PC-3 (cell line): Measurements from ENCODE around the gene LDHD. TPM values are rescaled to one million over a fixed set of nuclear protein-coding genes. Genes with fewer than 3 reads are reported as not detected.

Experiments
- ATAC-seq: fragments of 200-7000 bp; cut with Tn5 transposase; 2 replicates; pipeline ENCODE4 v1.9.1; 2020; ENCODE audit warnings: mild to moderate bottlenecking, moderate library complexity
- BruUV-seq: library from RNA; stranded (reverse); fragments of 400-500 nt; replicated peaks from 2 replicates; lab custom pipeline; 2021; lab: Mats Ljungman, UMichigan
- CTCF ChIA-PET: fragments of 300-600 bp; sonication (Branson Sonifier 250); formaldehyde crosslinking; loops from one replicate; lab custom pipeline; 2022; ENCODE audit warnings: antibody characterized with exemption; lab: Charles Lee
- POLR2A ChIA-PET: fragments of 300-600 bp; sonication (Branson Sonifier 250); formaldehyde crosslinking; loops from one replicate; lab custom pipeline; 2022; ENCODE audit warnings: antibody characterized with exemption; ENCODE audit not compliant: unreplicated experiment; lab: Charles Lee
- DNase-seq: peaks from one replicate; pipeline ENCODE4 v3.0.0-alpha.2; 2015
- H2AFZ ChIP-seq: fragments of 300-600 bp; sonication (generic); 2 replicates; pipeline ENCODE4 v1.6.0; 2016; ENCODE audit warnings: antibody characterized with exemption, low read length
- H3F3A ChIP-seq: fragments of 300-600 bp; sonication (generic); one replicate; pipeline ENCODE4 v1.6.0; 2017; ENCODE audit warnings: antibody characterized with exemption, low read length, control low read depth, mild to moderate bottlenecking; ENCODE audit not compliant: unreplicated experiment
- H3K27ac ChIP-seq: fragments of 300-600 bp; sonication (generic); 2 replicates; pipeline ENCODE4 v1.5.1; 2016; ENCODE audit warnings: mild to moderate bottlenecking, low read length
- H3K27me3 ChIP-seq: fragments of 300-600 bp; sonication (generic); 2 replicates; pipeline ENCODE4 v1.6.1; 2016; ENCODE audit warnings: low read length, mixed read lengths
- H3K36me3 ChIP-seq: fragments of 300-600 bp; sonication (generic); 2 replicates; pipeline ENCODE4 v1.6.1; 2016; ENCODE audit warnings: low read depth, mixed run types, low read length, mixed read lengths
- H3K4me1 ChIP-seq: fragments of 300-600 bp; sonication (generic); 2 replicates; pipeline ENCODE4 v1.5.1; 2016; ENCODE audit warnings: low read length; ENCODE audit not compliant: insufficient read depth
- H3K4me2 ChIP-seq: fragments of 300-600 bp; sonication (generic); 2 replicates; pipeline ENCODE4 v1.6.0; 2016; ENCODE audit warnings: low read length
- H3K4me3 ChIP-seq: fragments of 300-600 bp; sonication (generic); 2 replicates; pipeline ENCODE4 v1.5.1; 2016; ENCODE audit warnings: mild to moderate bottlenecking, low read length, mixed read lengths
- H3K79me2 ChIP-seq: fragments of 300-600 bp; sonication (generic); 2 replicates; pipeline ENCODE4 v1.6.1; 2017; ENCODE audit warnings: low read length, mixed read lengths
- H3K9ac ChIP-seq: fragments of 300-600 bp; sonication (generic); 2 replicates; pipeline ENCODE4 v1.6.0; 2016; ENCODE audit warnings: mild to moderate bottlenecking, low read length
- H3K9me2 ChIP-seq: fragments of 300-600 bp; sonication (generic); replicated peaks from 2 replicates; pipeline ENCODE4 v1.6.1; 2016; ENCODE audit warnings: mixed run types, low read length, mixed read lengths
- H3K9me3 ChIP-seq: fragments of 300-600 bp; sonication (generic); 2 replicates; pipeline ENCODE4 v1.6.1; 2016; ENCODE audit warnings: low read length, mixed read lengths
- H4K20me1 ChIP-seq: fragments of 300-600 bp; sonication (generic); 2 replicates; pipeline ENCODE4 v1.6.1; 2016; ENCODE audit warnings: low read length, mixed read lengths
- EZH2 ChIP-seq: fragments of 300-600 bp; sonication (generic); IDR thresholded peaks from one replicate; pipeline ENCODE4 v1.6.1; 2017; ENCODE audit warnings: antibody characterized with exemption, mild to moderate bottlenecking, low read length; ENCODE audit not compliant: unreplicated experiment
- EZH2phosphoT487 ChIP-seq: fragments of 300-600 bp; sonication (generic); IDR thresholded peaks from 2 replicates; pipeline ENCODE4 v1.6.1; 2018; ENCODE audit warnings: mild to moderate bottlenecking, antibody characterized with exemption, low read length, borderline replicate concordance
- intact Hi-C: fragments of 100-400 bp; cut with micrococcal nuclease; formaldehyde crosslinking; loops from 2 replicates; pipeline ENCODE4 v1.9.0; 2023
- total RNA-seq: library from RNA; depleted of rRNA; stranded (reverse); fragments of >200 nt; gene quantifications from 2 replicates; pipeline ENCODE4 v1.2.3, GENCODE V29; 2014
- TF ChIP-seq, protein P1 (sequence below): fragments of 300-600 bp; sonication (generic); conservative IDR thresholded peaks from 2 replicates; pipeline ENCODE4 v1.5.1; 2017; ENCODE audit warnings: antibody characterized with exemption, low read depth, mild to moderate bottlenecking, low read length

Gene LDHD
- total RNA-seq, 1 experiment from 2014 or later, result 3.1 TPM

DNA sequence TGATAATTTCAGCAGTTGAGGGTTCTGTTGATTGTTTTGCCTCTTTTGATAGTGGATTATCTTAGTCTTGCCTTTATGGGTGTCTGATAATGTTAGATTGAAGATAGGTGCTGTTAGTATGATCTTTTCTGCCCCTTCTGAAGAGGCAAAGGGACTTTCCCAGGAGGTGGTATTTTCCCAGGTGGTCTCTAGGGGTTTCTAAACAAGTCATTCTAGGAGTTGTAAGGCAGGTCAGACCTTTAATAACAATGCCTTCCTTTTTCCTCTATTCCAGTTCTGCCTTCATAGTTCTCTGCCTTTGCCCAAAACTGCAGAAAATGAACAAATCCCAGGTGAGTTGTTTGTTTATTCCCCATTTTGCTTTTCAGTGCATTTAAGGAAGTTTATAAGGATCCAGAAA lies 36.1 kb upstream of the LDHD start:
- no peak overlapping the region for H3K27ac ChIP-seq
- H4K20me1 ChIP-seq, result no peaks in the 10 kb centered on the region
- no peak overlapping the region for H3K9ac ChIP-seq
- ChIA-PET CTCF (no interaction called here), POLR2A (no interaction called here)
- H3K9me3 ChIP-seq, result peaks cover 13% of the 10 kb centered on the region
- no TSS peak for BruUV-seq
- TF ChIP-seq, protein P1, sequence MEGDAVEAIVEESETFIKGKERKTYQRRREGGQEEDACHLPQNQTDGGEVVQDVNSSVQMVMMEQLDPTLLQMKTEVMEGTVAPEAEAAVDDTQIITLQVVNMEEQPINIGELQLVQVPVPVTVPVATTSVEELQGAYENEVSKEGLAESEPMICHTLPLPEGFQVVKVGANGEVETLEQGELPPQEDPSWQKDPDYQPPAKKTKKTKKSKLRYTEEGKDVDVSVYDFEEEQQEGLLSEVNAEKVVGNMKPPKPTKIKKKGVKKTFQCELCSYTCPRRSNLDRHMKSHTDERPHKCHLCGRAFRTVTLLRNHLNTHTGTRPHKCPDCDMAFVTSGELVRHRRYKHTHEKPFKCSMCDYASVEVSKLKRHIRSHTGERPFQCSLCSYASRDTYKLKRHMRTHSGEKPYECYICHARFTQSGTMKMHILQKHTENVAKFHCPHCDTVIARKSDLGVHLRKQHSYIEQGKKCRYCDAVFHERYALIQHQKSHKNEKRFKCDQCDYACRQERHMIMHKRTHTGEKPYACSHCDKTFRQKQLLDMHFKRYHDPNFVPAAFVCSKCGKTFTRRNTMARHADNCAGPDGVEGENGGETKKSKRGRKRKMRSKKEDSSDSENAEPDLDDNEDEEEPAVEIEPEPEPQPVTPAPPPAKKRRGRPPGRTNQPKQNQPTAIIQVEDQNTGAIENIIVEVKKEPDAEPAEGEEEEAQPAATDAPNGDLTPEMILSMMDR, result no peak
- TF ChIP-seq EZH2phosphoT487, result no peak
- no peak for TF ChIP-seq EZH2
- H2AFZ ChIP-seq, result no peak overlapping the region
- no peak overlapping the region for H3K4me2 ChIP-seq
- H3K36me3 ChIP-seq, result peaks cover 34% of the 10 kb centered on the region
- ATAC-seq (no peak), DNase-seq (no peak)
- H3K27me3 ChIP-seq, result no peaks in the 10 kb centered on the region
- intact Hi-C loops, result no loop called here
- H3K4me1 ChIP-seq, result no peaks in the 10 kb centered on the region
- H3K9me2 ChIP-seq, result no peaks in the 10 kb centered on the region
- H3F3A ChIP-seq, result no peaks in the 10 kb centered on the region
- peaks cover 32% of the 10 kb centered on the region for H3K79me2 ChIP-seq
- no peak overlapping the region for H3K4me3 ChIP-seq

DNA sequence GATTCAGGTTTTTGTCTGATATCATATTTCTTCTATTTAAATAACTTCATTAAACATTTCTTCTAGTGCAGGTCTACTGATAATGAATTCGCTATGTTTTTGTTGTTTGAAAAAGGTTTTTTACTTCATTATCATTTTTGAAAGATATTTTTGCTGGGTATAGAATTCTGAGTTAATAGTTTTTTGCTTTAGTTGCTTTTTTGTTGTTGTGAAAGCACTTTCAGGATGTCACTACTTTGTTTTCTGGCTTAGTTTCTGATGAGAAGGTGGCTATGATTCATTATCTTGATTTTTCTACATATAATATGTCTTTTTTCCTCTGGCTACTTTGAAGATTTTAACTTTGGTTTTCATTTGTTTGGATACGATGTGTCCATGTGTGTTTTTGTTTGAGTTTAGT lies 35.2 kb upstream of the LDHD start:
- H3K9me2 ChIP-seq, result no peaks in the 10 kb centered on the region
- no peak overlapping the region for H3K4me2 ChIP-seq
- intact Hi-C loops, result no loop called here
- DNase-seq (no peak), ATAC-seq (no peak)
- H3K27me3 ChIP-seq, result no peaks in the 10 kb centered on the region
- H3K9ac ChIP-seq, result no peak overlapping the region
- no peak overlapping the region for H3K4me3 ChIP-seq
- no peaks in the 10 kb centered on the region for H3K4me1 ChIP-seq
- H2AFZ ChIP-seq, result no peak overlapping the region
- ChIA-PET CTCF (no interaction called here), POLR2A (no interaction called here)
- H3K27ac ChIP-seq, result no peak overlapping the region
- no TSS peak for BruUV-seq
- peaks cover 13% of the 10 kb centered on the region for H3K9me3 ChIP-seq
- H4K20me1 ChIP-seq, result no peaks in the 10 kb centered on the region
- H3K79me2 ChIP-seq, result peaks cover 32% of the 10 kb centered on the region
- H3K36me3 ChIP-seq, result peaks cover 32% of the 10 kb centered on the region
- no peaks in the 10 kb centered on the region for H3F3A ChIP-seq
- TF ChIP-seq, protein P1, result no peak
- TF ChIP-seq EZH2phosphoT487, result no peak
- no peak for TF ChIP-seq EZH2

DNA sequence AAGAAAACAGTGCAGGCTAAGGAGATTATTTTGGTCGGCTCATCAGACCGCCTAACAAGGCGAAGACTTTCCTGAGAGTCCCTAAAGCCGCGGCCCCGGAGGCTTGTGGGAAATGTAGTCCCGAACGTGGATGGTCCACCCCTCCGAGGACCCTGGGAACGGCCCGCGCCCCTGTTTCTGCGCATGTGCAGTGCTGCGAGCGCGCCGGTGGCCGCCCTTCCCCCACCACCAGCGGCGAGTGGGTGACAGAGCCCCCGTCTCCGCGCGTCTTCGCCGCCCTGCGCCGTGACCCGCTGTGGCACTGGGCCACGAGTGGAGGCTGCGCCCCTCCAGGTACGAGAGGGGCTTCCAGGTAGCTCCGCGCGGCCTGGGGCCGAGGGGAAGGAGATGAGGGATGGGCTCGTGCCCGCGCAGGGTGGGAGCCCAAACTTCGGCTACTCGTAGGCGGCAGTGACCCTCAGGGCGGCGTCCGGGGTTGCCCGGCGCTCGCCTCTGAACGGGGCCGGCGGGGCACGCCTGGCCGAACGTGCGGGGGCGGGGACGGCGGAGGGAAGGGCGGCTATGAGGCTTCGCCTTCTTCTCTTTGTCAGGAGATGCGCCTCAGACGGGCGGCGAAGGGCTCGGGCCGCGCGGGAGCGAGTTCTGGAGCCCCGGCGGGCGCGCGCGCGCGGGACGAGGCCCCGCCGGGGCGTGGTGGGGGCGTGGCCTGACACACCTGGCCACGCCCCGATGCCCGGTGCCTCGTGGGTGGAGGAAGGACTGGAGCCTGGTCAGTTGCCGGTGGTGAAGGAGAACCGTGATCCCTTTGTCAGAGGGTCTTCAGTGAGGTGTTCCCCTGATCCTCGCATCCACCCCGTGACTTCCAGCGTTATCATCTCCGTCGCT lies 32.0 kb upstream of the LDHD start, which contains the start of gene ZFP1:
TSS of gene ZFP1 (plus strand) at position 214 of the 885 bp plus-strand sequence. CDS start 4,428 bp downstream, outside the sequence.
- ChIA-PET CTCF (no interaction called here), POLR2A (no interaction called here)
- peak; percentile 87 for DNase-seq
- Histone ChIP-seq H3K9me3 (peaks cover 13% of the 10 kb centered on the region), H2AFZ (peak within 1 kb of the TSS; percentile 90), H3K36me3 (peaks cover 22% of the 10 kb centered on the region), H3K4me3 (peak within 1 kb of the TSS; percentile 98), H3K4me1 (no peaks in the 10 kb centered on the region), H3K4me2 (peak within 1 kb of the TSS; percentile 93), H3K9me2 (no peaks in the 10 kb centered on the region), H3K9ac (peak within 1 kb of the TSS; percentile 96), H3K27me3 (no peaks in the 10 kb centered on the region), H3K79me2 (peaks cover 32% of the 10 kb centered on the region), H3F3A (no peaks in the 10 kb centered on the region), H3K27ac (peak within 1 kb of the TSS; percentile 85), H4K20me1 (no peaks in the 10 kb centered on the region)
- TF ChIP-seq EZH2 (no peak), EZH2phosphoT487 (no peak)
- TF ChIP-seq, protein P1, result no peak
- BruUV-seq, result no TSS peak
- intact Hi-C loops, result loop anchor here (2.0 kb wide), 1 partner anchor 32 kb away; the partner anchor contains the start of gene LDHD
- peak; percentile 90 for ATAC-seq
